HEK293 (cell line): ENCODE measurements around the gene PDGFB.

Experiments used
- CTCF ChIA-PET: fragments of 350-600 bp; formaldehyde crosslinking; extraction: SDS; loops from one replicate; lab custom pipeline; 2021; ENCODE audit warnings: antibody characterized with exemption; lab: Yijun Ruan, JAX
- POLR2A ChIA-PET: fragments of 300-600 bp; formaldehyde crosslinking; extraction: SDS; loops from one replicate; lab custom pipeline; 2020; ENCODE audit warnings: antibody characterized with exemption, inconsistent platforms; lab: Yijun Ruan, JAX
- H3K27ac ChIP-seq: fragments of 200-500 bp; sonication (Bioruptor generic); 2 replicates; pipeline ENCODE4 v1.5.1; 2014; ENCODE audit warnings: low read depth, low read length, control low read depth, inconsistent platforms; ENCODE audit errors: extremely low read depth
- H3K36me3 ChIP-seq, 2 experiments: fragments of 200-500 bp in 1 of 2; sonication (Bioruptor generic) in 1 of 2; 1 replicate in 1 of 2; 2 replicates in 1 of 2; pipeline ENCODE4 v1.5.1; 2014 to 2017; ENCODE audit warnings: inconsistent platforms in 2 of 2, low read length in 2 of 2; ENCODE audit not compliant: control insufficient read depth in 2 of 2, insufficient read depth in 1 of 2
- H3K4me1 ChIP-seq: fragments of 200-500 bp; sonication (Bioruptor generic); 2 replicates; pipeline ENCODE4 v1.5.1; 2014; ENCODE audit warnings: mild to moderate bottlenecking, low read length, inconsistent platforms; ENCODE audit not compliant: control insufficient read depth, insufficient read depth
- H3K4me3 ChIP-seq: 2 replicates; pipeline ENCODE4 v1.5.1; 2011; ENCODE audit warnings: low read depth, mild to moderate bottlenecking, control low read depth, low read length, moderate library complexity
- H3K9me3 ChIP-seq: fragments of 200-500 bp; sonication (Bioruptor generic); 2 replicates; pipeline ENCODE4 v1.5.1; 2014; ENCODE audit warnings: low read depth, low read length, inconsistent platforms; ENCODE audit not compliant: control insufficient read depth, insufficient read depth
- TSHZ1 ChIP-seq: fragments of 450-650 bp; formaldehyde crosslinking; IDR thresholded peaks from 2 replicates; pipeline ENCODE4 v1.5.1; 2016; ENCODE audit warnings: missing biosample characterization, missing genetic modification characterization, borderline replicate concordance
- ZBTB26 ChIP-seq: fragments of 450-650 bp; formaldehyde crosslinking; optimal IDR thresholded peaks from 2 replicates; pipeline ENCODE3; 2016; ENCODE audit warnings: missing biosample characterization, mild to moderate bottlenecking, missing genetic modification characterization
- ZNF121 ChIP-seq: fragments of 450-650 bp; formaldehyde crosslinking; IDR thresholded peaks from 2 replicates; pipeline ENCODE4 v1.5.1; 2016; ENCODE audit warnings: missing biosample characterization, missing genetic modification characterization
- ZNF148 ChIP-seq: fragments of 450-650 bp; formaldehyde crosslinking; IDR thresholded peaks from 2 replicates; pipeline ENCODE4 v1.5.0; 2017; ENCODE audit warnings: missing biosample characterization, missing genetic modification characterization, borderline replicate concordance
- ZNF19 ChIP-seq: fragments of 450-650 bp; formaldehyde crosslinking; IDR thresholded peaks from 2 replicates; pipeline ENCODE4; 2016; ENCODE audit warnings: missing biosample characterization, missing genetic modification characterization, low read depth
- ZNF2 ChIP-seq: fragments of 450-650 bp; formaldehyde crosslinking; IDR thresholded peaks from 2 replicates; pipeline ENCODE4 v1.5.1; 2016; ENCODE audit warnings: missing biosample characterization, missing genetic modification characterization
- ZNF214 ChIP-seq: fragments of 450-650 bp; formaldehyde crosslinking; IDR thresholded peaks from 2 replicates; pipeline ENCODE4 v1.5.1; 2017; ENCODE audit warnings: missing biosample characterization, mild to moderate bottlenecking, missing genetic modification characterization, borderline replicate concordance
- ZNF580 ChIP-seq: fragments of 450-650 bp; formaldehyde crosslinking; IDR thresholded peaks from 2 replicates; pipeline ENCODE4 v1.5.1; 2016; ENCODE audit warnings: missing biosample characterization, missing genetic modification characterization
- ZNF623 ChIP-seq: fragments of 450-650 bp; formaldehyde crosslinking; IDR thresholded peaks from 2 replicates; pipeline ENCODE4 v1.5.1; 2016; ENCODE audit warnings: missing biosample characterization, missing genetic modification characterization
- ZNF768 ChIP-seq: fragments of 450-650 bp; formaldehyde crosslinking; IDR thresholded peaks from 2 replicates; pipeline ENCODE4 v1.5.1; 2018; ENCODE audit warnings: missing biosample characterization, mild to moderate bottlenecking, missing genetic modification characterization
- ZNF792 ChIP-seq: fragments of 450-650 bp; formaldehyde crosslinking; IDR thresholded peaks from 2 replicates; pipeline ENCODE4 v1.5.1; 2016; ENCODE audit warnings: missing biosample characterization, missing genetic modification characterization

The PDGFB gene

GRCh38 chr22:39247361-39247760 lies 2.6 kb upstream of the PDGFB start:
- no peak for TF ChIP-seq ZNF19 (tag by site-specific recombination)
- TF ChIP-seq, all 188 proteins: peak for 0
- H3K4me3 ChIP-seq, result no peak overlapping the region
- POLR2A ChIA-PET, result interaction anchor here (5.4 kb wide), 1 partner anchor 72 kb away, joined by 26 read pairs; the partner anchor contains the start of gene RPL3
- no peaks in the 10 kb centered on the region for H3K36me3 ChIP-seq
- CTCF ChIA-PET, result interaction anchor here (0.6 to 1.1 kb wide), 3 partner anchors 19 to 64 kb away, joined by 3 read pairs; no protein-coding TSS in a partner anchor
- peaks cover 13% of the 10 kb centered on the region for H3K4me1 ChIP-seq
- H3K27ac ChIP-seq, result no peak overlapping the region
- no peaks in the 10 kb centered on the region for H3K9me3 ChIP-seq

- CTCF ChIA-PET, result interaction anchor here (0.6 kb wide), 3 partner anchors 18 to 28 kb away, joined by 3 to 4 read pairs (median 3); no protein-coding TSS in a partner anchor
- POLR2A ChIA-PET, result interaction anchor here (5.4 kb wide), 1 partner anchor 72 kb away, joined by 26 read pairs; the partner anchor contains the start of gene RPL3
- no peaks in the 10 kb centered on the region for H3K9me3 ChIP-seq
- H3K4me3 ChIP-seq, result no peak overlapping the region
- H3K27ac ChIP-seq, result no peak overlapping the region
- peak; percentile 23; the same call in 1 of the 2 replicates for TF ChIP-seq ZNF580 (tag by site-specific recombination)
- TF ChIP-seq ZNF792 (tag by site-specific recombination), result no peak
- no peak for TF ChIP-seq ZNF2 (tag by site-specific recombination)
- TF ChIP-seq ZBTB26 (tag by site-specific recombination), result no peak
- peak; percentile 93 for TF ChIP-seq ZNF768 (tag by site-specific recombination)
- TF ChIP-seq TSHZ1 (tag by site-specific recombination), result no peak
- no peak for TF ChIP-seq ZNF214 (tag by site-specific recombination)
- no peak for TF ChIP-seq ZNF148 (tag by site-specific recombination)
- no peaks in the 10 kb centered on the region for H3K36me3 ChIP-seq
- H3K4me1 ChIP-seq, result peaks cover 10% of the 10 kb centered on the region
Observed at GRCh38 chr22:39246690-39247332, 2.0 kb upstream of the PDGFB start.

- H3K9me3 ChIP-seq, result no peaks in the 10 kb centered on the region
- peaks cover 13% of the 10 kb centered on the region for H3K4me1 ChIP-seq
- no peak overlapping the region for H3K27ac ChIP-seq
- H3K36me3 ChIP-seq, result no peaks in the 10 kb centered on the region
- ChIA-PET POLR2A (interaction anchor here (1.6 to 5.4 kb wide), 2 partner anchors 53 to 73 kb away, joined by 3 to 26 read pairs; partner anchors contain the start of gene RPL3), CTCF (interaction anchor here (0.6 to 2.4 kb wide), 5 partner anchors 19 to 625 kb away, joined by 3 to 12 read pairs (median 3); no protein-coding TSS in a partner anchor)
- H3K4me3 ChIP-seq, result no peak overlapping the region
- TF ChIP-seq ZNF121 (peak; percentile 94), ZNF623 (tag by site-specific recombination) (no peak)
Observed at GRCh38 chr22:39246217-39246616, 1.4 kb upstream of the PDGFB start.
